Omental fat pad (tissue), 4 donors: ENCODE results near the gene ARSB. TPM values are rescaled to one million over a fixed set of nuclear protein-coding genes. Genes with fewer than 3 reads are reported as not detected.

Experiments used
- ATAC-seq: fragments of 150-250 bp; one replicate; pipeline ENCODE4 v1.9.1; 2016; ENCODE audit warnings: mild to moderate bottlenecking, moderate library complexity; ENCODE audit not compliant: low FRiP score
- DNase-seq: peaks from one replicate; pipeline ENCODE4 v3.0.0-alpha.2; 2019; ENCODE audit warnings: low spot score
- total RNA-seq, 4 donors: library from RNA; depleted of rRNA; stranded (reverse); fragments of >200 nt; gene quantifications; one replicate each; pipeline ENCODE4 v1.1.0, GENCODE V29; 2016
- TF ChIP-seq, protein P1 (sequence below), 3 donors: fragments of 450-650 bp; IDR thresholded peaks; one replicate each; pipeline ENCODE4 v1.5.1; 2016 to 2017; ENCODE audit warnings: antibody characterized with exemption in 3 of 3, mild to moderate bottlenecking in 3 of 3, moderate library complexity in 2 of 3

Gene ARSB
- total RNA-seq, 4 donors from 2014 or later: 15.4 to 22.7 (median 15.8) TPM

DNA sequence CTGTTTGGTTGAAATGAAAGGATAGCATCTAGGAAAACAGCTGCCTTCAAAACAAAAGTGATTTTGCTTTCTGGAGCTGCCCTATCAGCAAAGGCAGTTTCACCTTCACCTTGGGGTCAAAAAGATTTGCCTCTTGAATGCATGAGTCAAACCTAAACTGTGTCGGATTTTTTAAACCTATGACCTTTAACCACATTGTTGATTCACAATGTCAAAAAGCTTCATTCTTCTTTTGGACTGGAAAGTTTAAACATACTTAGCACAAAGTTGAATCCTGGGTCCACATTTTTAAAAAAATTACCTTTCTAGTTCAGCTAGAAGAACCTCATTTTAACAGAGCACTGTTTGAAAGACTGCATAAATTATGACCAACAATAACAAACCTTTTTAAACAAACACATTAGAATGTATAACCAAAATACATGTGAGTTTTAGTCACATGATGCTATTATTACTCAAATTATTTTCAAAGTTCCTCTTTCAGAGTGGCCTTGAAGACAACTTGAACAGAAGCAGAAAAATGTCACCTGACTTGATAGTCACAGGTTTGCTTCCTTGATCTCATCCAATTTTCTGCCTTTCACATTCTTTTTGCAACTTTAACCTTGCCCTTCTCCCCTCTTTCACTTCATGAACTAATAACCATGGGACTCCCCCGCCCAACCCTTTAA, 226.8 kb downstream of the ARSB start:
- no peak for DNase-seq
- no peak for ATAC-seq
- TF ChIP-seq, protein P1, sequence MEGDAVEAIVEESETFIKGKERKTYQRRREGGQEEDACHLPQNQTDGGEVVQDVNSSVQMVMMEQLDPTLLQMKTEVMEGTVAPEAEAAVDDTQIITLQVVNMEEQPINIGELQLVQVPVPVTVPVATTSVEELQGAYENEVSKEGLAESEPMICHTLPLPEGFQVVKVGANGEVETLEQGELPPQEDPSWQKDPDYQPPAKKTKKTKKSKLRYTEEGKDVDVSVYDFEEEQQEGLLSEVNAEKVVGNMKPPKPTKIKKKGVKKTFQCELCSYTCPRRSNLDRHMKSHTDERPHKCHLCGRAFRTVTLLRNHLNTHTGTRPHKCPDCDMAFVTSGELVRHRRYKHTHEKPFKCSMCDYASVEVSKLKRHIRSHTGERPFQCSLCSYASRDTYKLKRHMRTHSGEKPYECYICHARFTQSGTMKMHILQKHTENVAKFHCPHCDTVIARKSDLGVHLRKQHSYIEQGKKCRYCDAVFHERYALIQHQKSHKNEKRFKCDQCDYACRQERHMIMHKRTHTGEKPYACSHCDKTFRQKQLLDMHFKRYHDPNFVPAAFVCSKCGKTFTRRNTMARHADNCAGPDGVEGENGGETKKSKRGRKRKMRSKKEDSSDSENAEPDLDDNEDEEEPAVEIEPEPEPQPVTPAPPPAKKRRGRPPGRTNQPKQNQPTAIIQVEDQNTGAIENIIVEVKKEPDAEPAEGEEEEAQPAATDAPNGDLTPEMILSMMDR (IDR thresholded peaks at IDR 0.05): no peak

DNA sequence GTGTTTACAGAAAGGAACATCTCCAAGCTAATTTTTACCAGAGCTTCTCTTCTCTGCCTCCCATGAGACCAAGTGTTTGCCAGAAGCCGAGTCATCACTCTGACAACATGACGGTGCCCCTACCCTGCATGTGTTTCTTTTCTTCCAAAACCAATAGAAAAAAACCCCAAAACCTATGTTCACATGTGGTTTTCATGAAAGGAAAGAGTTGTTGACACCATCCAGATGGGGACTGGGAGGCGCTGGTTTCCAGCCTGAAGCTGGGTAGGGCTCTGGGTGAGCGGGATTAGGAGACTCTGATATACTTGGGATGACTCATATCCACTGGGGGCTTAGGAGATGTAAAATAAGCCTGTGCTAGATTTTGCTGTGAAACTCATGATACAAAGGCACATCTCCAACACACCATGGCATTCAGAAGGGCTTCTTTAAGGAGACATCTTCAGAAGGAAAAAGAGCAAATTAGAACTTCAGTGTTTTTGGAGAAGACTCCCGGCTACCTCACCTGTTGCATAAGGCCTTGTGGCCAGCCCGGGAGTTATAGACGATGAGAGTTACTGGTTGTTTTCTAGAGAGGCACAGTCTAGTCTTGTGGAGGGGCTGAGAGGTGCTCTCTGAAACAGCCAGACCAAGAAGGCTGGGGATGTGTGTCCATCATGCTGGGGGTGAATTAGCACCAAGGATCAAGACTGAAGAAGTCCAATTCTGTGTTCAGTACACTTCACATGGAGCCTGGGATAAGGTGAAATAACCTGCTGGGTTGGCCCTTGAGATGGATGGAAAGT, 227.6 kb downstream of the ARSB start:
- TF ChIP-seq, protein P1 (IDR thresholded peaks at IDR 0.05): no peak
- DNase-seq (no peak), ATAC-seq (no peak)

- DNase-seq (no peak), ATAC-seq (no peak)
- TF ChIP-seq, protein P1 (IDR thresholded peaks at IDR 0.05): no peak
Observed at GRCh38 chr5:78756858-78757257, 228.3 kb downstream of the ARSB start.

- DNase-seq (no peak), ATAC-seq (no peak)
- TF ChIP-seq, protein P1 (IDR thresholded peaks at IDR 0.05): no peak
Observed at GRCh38 chr5:78755822-78756429, 229.2 kb downstream of the ARSB start.

GRCh38 chr5:78754655-78755054, 230.5 kb downstream of the ARSB start:
- no peak for ATAC-seq
- no peak for DNase-seq
- TF ChIP-seq, protein P1 (IDR thresholded peaks at IDR 0.05): no peak

- no peak for ATAC-seq
- TF ChIP-seq, protein P1 (IDR thresholded peaks at IDR 0.05): no peak
Observed at GRCh38 chr5:78753093-78753531, 232.0 kb downstream of the ARSB start.

More at GRCh38 chr5:78753093-78753531, 232.0 kb downstream of the ARSB start:
- DNase-seq: no peak
